Fibroblast of lung (primary cell): ENCODE data around the gene AZU1. TPM values are rescaled to one million over a fixed set of nuclear protein-coding genes. Genes with fewer than 3 reads are reported as not detected.
A peak's percentile ranks its signal among the peaks of the same experiment; 100 is the strongest.

Source experiments
- DNase-seq, 2 donors: peaks; one replicate each; pipeline versions ENCODE4 v3.0.0 to v3.0.0-alpha.2; 2010; ENCODE audit warnings: low read depth in 2 of 2
- H2AFZ ChIP-seq: 2 replicates; pipeline ENCODE4 v1.5.1; 2012; ENCODE audit warnings: low read length, control low read depth, inconsistent platforms
- H3K27ac ChIP-seq: 2 replicates; pipeline ENCODE4 v1.5.1; 2011; ENCODE audit warnings: low read length, control low read depth; ENCODE audit not compliant: insufficient read depth
- H3K27me3 ChIP-seq: 2 replicates; pipeline ENCODE4 v1.5.1; 2011; ENCODE audit warnings: mild to moderate bottlenecking, low read length; ENCODE audit not compliant: control insufficient read depth, insufficient read depth
- H3K36me3 ChIP-seq: 2 replicates; pipeline ENCODE4 v1.5.1; 2011; ENCODE audit warnings: low read length; ENCODE audit not compliant: control insufficient read depth, insufficient read depth
- H3K4me1 ChIP-seq: 2 replicates; pipeline ENCODE4 v1.5.1; 2011; ENCODE audit warnings: low read length; ENCODE audit not compliant: control insufficient read depth, insufficient read depth; ENCODE audit errors: extremely low read depth
- H3K4me2 ChIP-seq: 2 replicates; pipeline ENCODE4 v1.5.1; 2011; ENCODE audit warnings: low read length, control low read depth; ENCODE audit not compliant: insufficient read depth; ENCODE audit errors: extremely low read depth
- H3K4me3 ChIP-seq, 4 experiments: fragments of 200-600 bp in 1 of 4; sonication (generic) in 1 of 4; replicated peaks in 1 of 4; 2 replicates each; pipeline ENCODE4 v1.5.1; 2011 to 2016; ENCODE audit warnings: low read length in 4 of 4, low read depth in 3 of 4, mild to moderate bottlenecking in 3 of 4, control low read depth in 2 of 4, inconsistent platforms in 1 of 4, mixed read lengths in 1 of 4; ENCODE audit not compliant: insufficient read depth in 1 of 4; ENCODE audit errors: control extremely low read depth in 1 of 4
- H3K79me2 ChIP-seq: 2 replicates; pipeline ENCODE4 v1.5.1; 2012; ENCODE audit warnings: mild to moderate bottlenecking, low read length, inconsistent platforms; ENCODE audit not compliant: control insufficient read depth, insufficient read depth
- H3K9ac ChIP-seq: 2 replicates; pipeline ENCODE4 v1.5.1; 2011; ENCODE audit warnings: mild to moderate bottlenecking, low read length, control low read depth; ENCODE audit not compliant: insufficient read depth
- H3K9me3 ChIP-seq: 2 replicates; pipeline ENCODE4 v1.5.1; 2012; ENCODE audit warnings: low read depth, low read length; ENCODE audit not compliant: control insufficient read depth, insufficient read depth
- H4K20me1 ChIP-seq: 2 replicates; pipeline ENCODE4 v1.5.1; 2011; ENCODE audit warnings: low read length; ENCODE audit not compliant: control insufficient read depth, insufficient read depth; ENCODE audit errors: extremely low read depth
- CTCF ChIP-seq, 2 donors: IDR thresholded peaks in 1 of 2; conservative IDR thresholded peaks in 1 of 2; 1 replicate in 1 of 2; 2 replicates in 1 of 2; pipeline ENCODE4 v1.5.1; 2011 to 2012; ENCODE audit warnings: low read length in 2 of 2, control low read depth in 1 of 2, inconsistent platforms in 1 of 2, low read depth in 1 of 2, mild to moderate bottlenecking in 1 of 2
- EZH2 ChIP-seq: IDR thresholded peaks from 2 replicates; pipeline ENCODE4 v1.5.1; 2012; ENCODE audit warnings: low read length, control low read depth, mild to moderate bottlenecking; ENCODE audit errors: missing control alignments
- polyA plus RNA-seq, 2 donors: library from polyadenylated mRNA; depleted of rRNA in 1 of 2; stranded (reverse) in 1 of 2; unstranded in 1 of 2; fragments of >200 nt; gene quantifications; 2 replicates each; pipeline ENCODE4 v1.2.1, GENCODE V29; 2011 to 2012; ENCODE audit warnings: missing spikeins in 1 of 2
- total RNA-seq: library from RNA; depleted of rRNA; stranded (reverse); fragments of >200 nt; gene quantifications from 2 replicates; pipeline ENCODE4 v1.2.1, GENCODE V29; 2014

AZU1 gene
- total and polyA plus RNA-seq, 2 donors (not counting 1 experiment from before 2014, with no cell fraction given): 0.17 TPM; not detected in 1

DNA sequence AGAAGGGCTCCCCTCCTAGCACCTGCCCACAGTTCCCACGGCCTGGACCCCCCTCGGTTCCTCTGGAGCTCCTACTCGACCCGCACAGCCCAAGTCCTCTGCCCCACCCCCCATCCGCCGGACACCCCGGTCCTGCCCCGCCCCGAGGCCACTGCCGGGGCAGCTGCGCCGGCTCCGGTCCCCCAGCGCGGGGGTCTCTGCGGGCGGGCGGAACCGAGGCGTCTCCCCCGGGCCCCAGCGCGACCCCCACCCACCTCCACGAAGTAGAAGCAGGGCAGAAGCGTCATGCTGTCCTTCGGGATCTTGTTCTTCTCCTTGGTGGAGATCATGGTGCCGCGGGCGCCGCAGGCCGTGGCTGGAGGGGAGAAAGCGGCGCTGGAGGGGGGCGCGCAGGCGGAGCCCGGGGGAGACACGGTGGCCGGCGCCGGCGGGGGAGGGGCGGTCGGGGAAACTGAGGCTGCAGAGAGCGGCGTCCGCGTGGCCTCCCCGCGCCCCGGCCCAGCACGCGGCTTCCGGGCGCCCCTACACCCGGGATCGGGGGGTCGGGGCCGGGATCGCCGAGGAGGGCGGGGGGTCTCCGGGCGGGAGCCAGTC, 6.3 kb upstream of the AZU1 start:
- Histone ChIP-seq H3K4me2 (no peak overlapping the region), H2AFZ (no peak overlapping the region), H3K9ac (no peak overlapping the region), H3K79me2 (no peaks in the 10 kb centered on the region), H3K27ac (no peak overlapping the region), H3K36me3 (no peaks in the 10 kb centered on the region), H3K9me3 (no peaks in the 10 kb centered on the region), H3K4me3 (peak overlapping the region in 1 of 4 experiments; percentile 40), H3K4me1 (no peaks in the 10 kb centered on the region), H3K27me3 (no peaks in the 10 kb centered on the region), H4K20me1 (no peaks in the 10 kb centered on the region)
- DNase-seq: no peak
- TF ChIP-seq EZH2: no peak
- no peak for TF ChIP-seq CTCF (conservative IDR thresholded peaks at IDR 0.05 in 1 of 2, IDR thresholded peaks at IDR 0.05 in 1 of 2; ENCODE audit: low read depth in 1 of 2, low read length in 2 of 2)

DNA sequence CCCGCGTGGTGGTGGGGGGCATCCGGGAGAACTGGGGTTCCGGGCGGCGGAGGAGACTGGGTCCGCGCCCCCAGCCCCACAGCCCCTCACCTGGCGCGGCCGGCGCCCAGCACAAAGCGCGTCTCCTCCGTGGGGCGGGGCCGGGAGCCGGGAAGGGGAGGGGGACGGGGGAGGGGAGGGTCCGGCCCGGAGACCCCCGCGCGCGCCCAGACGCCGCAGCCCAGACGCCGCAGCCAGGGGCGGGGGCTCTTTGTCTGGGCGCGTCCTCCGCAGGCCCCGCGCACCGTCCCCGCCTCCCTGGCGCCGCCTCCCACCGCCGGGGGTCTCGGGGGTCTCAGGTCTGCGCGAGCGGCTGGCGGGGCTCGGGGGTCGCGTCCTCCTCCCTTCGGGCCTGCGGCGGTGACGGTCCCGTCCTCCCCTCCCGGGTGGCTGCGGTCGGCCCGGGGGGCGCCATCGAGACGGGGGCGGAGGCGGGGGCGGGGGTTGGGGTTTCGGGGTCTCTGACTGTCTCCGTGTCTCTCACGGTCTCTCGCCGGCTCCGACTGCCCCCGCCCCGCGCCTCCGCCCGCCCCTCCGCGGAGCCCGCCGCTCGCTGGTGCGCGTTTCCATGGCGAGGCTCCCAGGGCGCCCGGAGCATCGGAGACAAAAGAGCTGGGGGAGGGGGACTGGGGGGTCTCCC, 5.7 kb upstream of the AZU1 start, which contains the start of gene PLPPR3:
TSS of gene PLPPR3 (minus strand) at position 131 of the 679 bp plus-strand sequence. CDS start 396 bp downstream, outside the sequence.
- DNase-seq: no peak
- Histone ChIP-seq H3K9me3 (no peaks in the 10 kb centered on the region), H2AFZ (no peak within 1 kb of the TSS), H3K79me2 (no peaks in the 10 kb centered on the region), H3K9ac (no peak within 1 kb of the TSS), H3K4me1 (no peaks in the 10 kb centered on the region), H3K27me3 (no peaks in the 10 kb centered on the region), H3K36me3 (no peaks in the 10 kb centered on the region), H3K4me2 (no peak within 1 kb of the TSS), H3K27ac (no peak within 1 kb of the TSS), H3K4me3 (peak within 1 kb of the TSS in 1 of 4 experiments; percentile 40), H4K20me1 (no peaks in the 10 kb centered on the region)
- TF ChIP-seq CTCF (conservative IDR thresholded peaks at IDR 0.05 in 1 of 2, IDR thresholded peaks at IDR 0.05 in 1 of 2; ENCODE audit: low read depth in 1 of 2, low read length in 2 of 2) (no peak), EZH2 (no peak)

- no peaks in the 10 kb centered on the region for H3K79me2 ChIP-seq
- no peak overlapping the region for H3K4me3 ChIP-seq
- TF ChIP-seq CTCF (conservative IDR thresholded peaks at IDR 0.05 in 1 of 2, IDR thresholded peaks at IDR 0.05 in 1 of 2; ENCODE audit: low read depth in 1 of 2, low read length in 2 of 2) (no peak), EZH2 (no peak)
- no peak for DNase-seq
- H3K9ac ChIP-seq: no peak overlapping the region
- no peak overlapping the region for H2AFZ ChIP-seq
- no peaks in the 10 kb centered on the region for H3K36me3 ChIP-seq
- H3K27me3 ChIP-seq: no peaks in the 10 kb centered on the region
- no peaks in the 10 kb centered on the region for H3K4me1 ChIP-seq
- H4K20me1 ChIP-seq: no peaks in the 10 kb centered on the region
- H3K4me2 ChIP-seq: no peak overlapping the region
- H3K9me3 ChIP-seq: no peaks in the 10 kb centered on the region
- H3K27ac ChIP-seq: no peak overlapping the region
These were observed 4.0 kb upstream of the AZU1 start for GRCh38 chr19:823565-824121.
